NCI-H2107 treated with DMSO at 0.1 percent for 48 hours (cell line): ENCODE results near the gene SERINC1.

ENCODE experiments used
- DNase-seq: peaks from one replicate; lab custom pipeline; 2025; ENCODE audit not compliant: unreplicated experiment; lab: John Stamatoyannopoulos, UW

Gene SERINC1

DNA sequence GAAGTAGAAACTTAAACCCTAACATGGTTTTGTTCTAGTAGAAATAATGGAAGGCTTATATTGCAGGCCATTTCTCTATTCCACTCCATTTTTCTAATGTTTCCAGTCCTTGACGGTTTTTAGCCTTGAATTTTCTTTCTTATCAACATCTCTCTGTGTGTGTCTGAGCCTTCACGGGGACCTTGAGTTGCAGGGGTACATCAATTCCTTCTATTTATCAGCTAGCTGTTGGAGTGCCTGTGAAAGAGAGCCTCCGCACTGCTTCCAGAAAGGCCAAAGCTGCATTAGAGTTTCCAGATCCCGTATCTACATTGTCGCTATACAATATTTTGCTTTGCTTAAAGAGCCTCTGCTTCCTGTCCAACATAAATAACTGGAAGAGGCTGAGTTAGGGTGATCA, 77.6 kb downstream of the SERINC1 start:
- no peak for DNase-seq

DNA sequence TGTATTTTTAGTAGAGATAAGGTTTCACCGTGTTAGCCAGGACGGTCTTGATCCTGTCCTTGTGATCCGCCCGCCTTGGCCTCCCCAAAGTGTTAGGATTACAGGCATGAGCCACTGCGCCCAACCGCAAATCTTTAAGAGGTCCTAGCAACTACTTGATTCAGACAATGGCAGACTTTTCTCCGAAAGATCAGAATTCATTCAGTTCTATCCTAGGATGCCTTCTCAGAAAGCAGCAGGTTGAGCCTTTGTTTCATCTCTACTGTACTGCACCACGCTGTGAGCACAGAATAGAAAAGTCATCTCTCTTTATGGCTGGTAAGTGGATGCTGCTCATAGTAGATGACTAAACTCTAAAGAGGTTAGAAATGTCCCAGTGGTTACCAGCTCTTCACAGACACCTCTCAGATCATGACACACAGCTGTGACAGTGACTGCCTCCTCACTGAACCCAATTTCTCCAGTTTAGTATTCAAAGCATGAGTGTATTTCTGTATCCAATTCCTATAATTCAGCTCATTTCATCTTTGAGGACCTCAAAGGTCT, 78.2 kb downstream of the SERINC1 start:
- DNase-seq = no peak
